Germinal center (tissue), 1 donor: Measurements from ENCODE around the gene CAMKK1.

Experiments
- DNase-seq: peaks from one replicate; pipeline ENCODE4 v3.0.0; 2012; ENCODE audit warnings: mixed read lengths, low spot score

Gene CAMKK1

GRCh38 chr17:3917391-3917931, 24.6 kb upstream of the CAMKK1 start:
- DNase-seq, result no peak

GRCh38 chr17:3916825-3917224, 24.0 kb upstream of the CAMKK1 start:
- no peak for DNase-seq

DNA sequence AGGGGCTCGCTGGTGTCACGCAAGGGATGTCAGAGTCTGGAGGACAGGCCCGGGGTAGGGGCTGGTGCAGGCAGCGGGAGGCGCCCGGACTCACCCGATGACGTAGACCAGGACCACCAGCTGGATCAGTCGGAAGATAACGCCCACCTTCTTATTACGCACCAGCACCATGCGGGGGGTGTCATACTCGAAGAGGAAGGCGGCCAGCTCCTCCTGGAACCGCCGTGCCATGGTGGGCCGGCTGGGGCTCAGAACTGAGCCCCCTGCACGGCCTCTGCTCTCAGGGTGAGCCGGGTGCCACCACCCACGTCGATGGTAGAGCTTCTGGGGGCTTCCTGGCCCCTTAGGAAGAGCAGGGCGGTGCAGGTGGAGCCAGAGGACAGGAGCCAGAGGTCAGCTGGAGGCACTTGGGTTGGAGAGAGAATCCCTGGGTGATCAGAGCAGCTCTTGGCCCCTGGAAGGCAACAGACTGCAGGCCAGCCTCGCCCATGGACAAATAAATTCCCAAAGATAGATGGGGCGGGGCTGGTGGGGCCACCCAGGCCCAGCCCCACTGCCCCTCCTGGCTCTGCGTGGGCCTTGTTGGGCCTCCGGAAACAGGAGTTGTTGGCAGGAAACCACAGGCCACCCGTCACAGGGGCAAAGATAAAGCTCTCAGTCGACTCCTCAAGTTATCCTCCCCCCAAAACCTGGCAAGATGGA, 23.3 kb upstream of the CAMKK1 start, which contains the start of gene P2RX1:
P2RX1 (minus strand) TSS at position 471 of the 702 bp plus-strand sequence; CDS start at position 231, 240 bp downstream.
- DNase-seq, result no peak

GRCh38 chr17:3915581-3915994, 22.7 kb upstream of the CAMKK1 start:
- no peak for DNase-seq

DNA sequence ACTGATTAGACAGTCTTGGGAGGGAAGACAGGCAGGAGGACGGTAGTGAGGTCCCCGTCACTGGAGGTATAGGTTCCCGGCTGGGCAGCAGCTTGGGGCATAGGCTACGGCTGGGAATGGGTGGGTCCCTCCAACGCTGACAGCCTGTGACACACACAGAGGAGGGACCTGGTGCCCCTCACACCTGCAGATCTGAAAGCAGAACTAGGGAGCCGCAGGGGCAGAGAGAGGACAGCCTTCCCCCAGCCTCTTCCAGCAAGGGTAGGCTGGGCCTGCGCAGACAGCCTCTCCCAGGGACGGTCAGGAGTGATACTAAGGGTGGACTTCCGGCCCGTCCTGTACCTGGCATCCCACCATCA, 21.4 kb upstream of the CAMKK1 start:
- peak; percentile 87 for DNase-seq

GRCh38 chr17:3913531-3914311, 20.9 kb upstream of the CAMKK1 start:
- DNase-seq, result peak; percentile 87

DNA sequence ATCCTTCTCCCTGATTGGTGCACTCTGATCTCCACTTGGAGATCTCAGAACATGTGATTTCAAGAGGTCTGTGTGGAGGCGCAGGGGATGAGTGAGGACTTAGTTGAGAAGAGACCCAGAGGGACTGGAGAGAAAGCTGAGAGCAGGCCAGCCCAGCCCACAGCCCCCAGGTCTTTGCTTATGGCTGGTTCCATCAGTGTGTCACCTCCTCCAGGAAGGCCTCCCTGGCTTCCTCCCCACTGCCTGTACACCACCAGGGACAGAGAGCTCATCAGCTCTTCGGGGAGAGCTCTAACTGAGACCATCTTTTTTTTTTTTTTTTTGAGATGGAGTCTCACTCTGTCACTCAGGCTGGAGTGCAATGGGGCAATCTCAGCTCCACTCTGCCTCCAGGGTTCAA, 20.0 kb upstream of the CAMKK1 start:
- DNase-seq, result no peak

DNA sequence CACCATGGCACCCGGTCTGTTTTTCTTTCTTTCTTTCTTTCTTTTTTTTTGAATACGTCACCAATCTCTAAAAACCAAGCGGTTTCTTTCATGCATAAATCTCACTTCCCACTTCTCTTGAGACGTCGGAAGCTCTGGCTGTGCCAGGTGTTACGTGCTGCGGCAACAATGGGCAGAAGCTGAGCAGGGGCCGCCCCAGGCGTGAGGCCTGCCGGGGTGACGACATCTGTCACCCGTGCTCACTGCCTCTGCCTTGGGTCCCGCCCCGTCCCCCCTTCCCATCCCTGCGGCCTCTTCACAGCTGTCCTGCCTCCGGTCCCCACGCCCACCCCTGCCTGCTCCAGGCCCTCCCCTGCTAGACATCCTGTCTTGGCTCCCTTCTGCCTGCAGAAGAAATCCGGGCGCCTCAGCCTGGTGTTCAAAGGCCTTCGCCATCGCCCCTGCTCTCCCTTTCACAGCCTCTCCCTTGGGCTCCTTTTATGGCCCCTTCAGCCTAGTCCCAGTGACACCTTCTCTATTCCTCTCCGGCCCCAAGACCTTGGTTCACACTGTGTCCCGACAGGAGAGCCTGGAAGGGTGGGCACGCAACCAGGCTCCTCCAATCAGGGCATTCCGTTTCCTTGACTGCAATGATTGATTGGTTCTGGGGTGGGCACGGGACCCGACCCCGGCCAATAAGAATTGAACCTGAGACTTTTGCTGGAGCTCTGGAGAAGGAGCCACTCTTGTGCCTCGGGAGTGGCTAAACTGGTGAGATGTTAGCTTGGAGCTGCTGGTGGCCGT, 18.6 kb upstream of the CAMKK1 start:
- DNase-seq, result peak; percentile 86

- no peak for DNase-seq
These were observed 17.8 kb upstream of the CAMKK1 start for GRCh38 chr17:3910420-3911270.

DNA sequence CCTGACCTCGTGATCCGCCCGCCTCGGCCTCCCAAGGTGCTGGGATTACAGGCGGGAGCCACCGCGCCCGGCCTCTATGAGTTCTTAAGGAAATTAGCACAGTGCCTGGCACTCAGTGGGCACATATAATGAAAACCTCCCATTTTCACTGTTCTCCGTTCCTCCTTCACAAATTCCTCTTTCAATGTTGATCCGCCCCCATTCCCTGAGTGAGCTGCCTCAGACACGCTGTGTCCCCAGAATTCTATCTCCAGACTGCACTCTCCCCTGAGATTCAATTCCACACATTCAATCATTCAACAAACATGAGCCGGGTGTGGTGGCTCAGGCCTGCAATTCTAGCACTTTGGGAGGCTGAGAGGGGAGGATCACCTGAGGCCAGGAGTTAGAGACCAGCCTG, 16.4 kb upstream of the CAMKK1 start:
- no peak for DNase-seq

GRCh38 chr17:3907483-3908216, 14.8 kb upstream of the CAMKK1 start:
- no peak for DNase-seq

GRCh38 chr17:3906881-3907280, 14.0 kb upstream of the CAMKK1 start:
- no peak for DNase-seq

DNA sequence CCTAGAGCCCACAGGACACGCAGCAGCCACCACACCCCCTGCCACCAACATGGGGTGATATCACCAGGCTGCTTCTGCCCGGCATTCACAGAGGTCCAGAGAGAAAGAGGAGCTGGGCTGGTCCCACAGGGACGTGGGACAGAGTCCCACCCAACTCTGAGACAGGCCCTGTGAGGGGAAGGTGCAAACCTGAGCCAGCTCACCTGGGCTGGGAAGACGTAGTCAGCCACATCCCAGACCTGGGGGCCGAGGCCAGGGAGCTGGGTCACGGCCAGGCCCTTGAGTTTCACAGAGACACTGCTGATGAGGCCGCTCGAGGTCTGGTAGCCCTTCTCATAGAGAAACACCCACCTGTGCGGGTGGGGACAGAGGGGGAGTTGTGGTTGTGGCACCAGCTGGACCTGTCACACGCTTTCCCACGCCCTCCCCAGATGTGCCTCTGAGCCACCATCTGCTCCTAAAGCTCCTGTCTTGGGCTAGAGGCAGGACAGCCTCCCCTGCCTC, 12.2 kb upstream of the CAMKK1 start:
- no peak for DNase-seq

DNA sequence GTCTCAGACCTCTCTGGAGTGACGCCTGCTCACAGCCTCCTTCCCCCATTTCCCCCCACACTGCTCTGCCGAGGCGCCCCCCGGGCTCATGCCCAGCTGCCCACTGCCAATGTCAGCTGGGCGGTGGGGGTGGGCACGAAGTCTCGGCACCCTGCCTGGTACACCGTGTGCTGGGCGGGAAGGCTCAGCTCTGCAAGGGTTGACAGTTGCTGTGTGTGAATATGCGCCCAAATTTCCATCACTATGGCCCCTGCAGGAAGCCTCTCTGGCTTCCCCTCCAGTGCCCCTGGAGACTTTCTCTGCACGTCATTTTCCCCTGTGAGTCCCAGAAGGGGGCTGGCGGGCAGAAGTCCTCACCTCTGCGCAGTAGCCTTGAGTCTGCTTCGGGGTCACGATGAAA, 11.6 kb upstream of the CAMKK1 start:
- no peak for DNase-seq

DNA sequence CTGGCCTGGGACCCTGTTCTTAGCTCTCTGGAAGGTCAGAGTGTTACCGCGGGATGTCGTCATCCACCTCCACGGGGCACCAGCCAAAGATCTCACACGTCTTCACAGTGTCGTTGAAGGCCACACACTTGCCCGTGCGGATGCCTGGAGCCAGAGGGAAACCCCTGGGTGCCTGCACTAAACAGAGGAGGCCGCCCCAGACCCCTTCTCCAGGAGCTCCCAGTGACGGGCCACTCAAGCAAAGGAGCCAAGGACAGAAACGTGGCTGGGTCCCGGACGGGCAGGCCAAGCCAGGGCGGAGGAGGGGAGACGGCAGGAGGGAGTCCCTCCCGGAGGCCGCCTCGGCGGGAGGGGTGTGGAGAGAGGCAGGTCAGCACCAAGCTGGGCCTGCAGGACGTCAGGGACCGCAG, 11.0 kb upstream of the CAMKK1 start:
- DNase-seq, result no peak

- no peak for DNase-seq
These were observed 10.4 kb upstream of the CAMKK1 start for GRCh38 chr17:3903051-3903825.

DNA sequence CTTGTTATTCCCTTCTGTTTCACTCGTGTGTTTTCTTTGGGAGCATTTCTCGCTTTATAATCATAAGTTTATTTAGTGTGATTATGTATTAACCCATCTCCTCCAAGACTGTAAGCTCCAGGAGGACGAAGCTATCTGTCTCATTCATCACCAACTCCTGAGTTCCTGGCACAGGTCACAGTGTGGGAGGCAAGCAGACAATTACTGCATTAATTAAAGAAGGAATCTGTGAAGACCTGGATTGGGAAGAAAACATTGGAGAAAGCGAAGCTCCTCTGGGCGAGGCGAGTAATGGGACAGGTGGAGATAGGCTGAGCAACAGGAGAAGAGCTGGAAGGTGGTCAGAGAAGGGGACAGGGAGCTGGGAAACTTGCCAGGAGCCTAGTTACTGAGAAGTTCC, 7.8 kb upstream of the CAMKK1 start:
- DNase-seq, result no peak

DNA sequence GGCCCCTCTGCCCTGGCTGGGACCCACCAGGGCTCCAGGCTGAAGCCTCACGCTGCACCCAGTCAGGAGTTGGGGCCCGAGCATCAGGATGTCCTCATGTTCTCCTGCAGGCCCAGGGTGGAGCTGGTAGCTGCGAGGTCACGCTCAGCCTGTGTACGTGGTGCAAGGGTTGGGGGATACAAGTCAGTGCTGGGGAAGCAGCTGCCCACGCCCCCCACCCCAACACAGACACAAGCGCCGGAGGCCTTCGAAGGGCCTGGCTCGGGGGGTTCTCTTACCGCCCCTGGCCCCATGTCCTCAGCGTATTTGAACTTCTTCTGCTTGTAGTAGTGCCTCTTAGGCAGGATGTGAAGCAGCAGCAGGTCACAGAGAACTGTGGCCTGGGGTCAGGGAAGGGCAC, 4.9 kb upstream of the CAMKK1 start:
- no peak for DNase-seq

DNA sequence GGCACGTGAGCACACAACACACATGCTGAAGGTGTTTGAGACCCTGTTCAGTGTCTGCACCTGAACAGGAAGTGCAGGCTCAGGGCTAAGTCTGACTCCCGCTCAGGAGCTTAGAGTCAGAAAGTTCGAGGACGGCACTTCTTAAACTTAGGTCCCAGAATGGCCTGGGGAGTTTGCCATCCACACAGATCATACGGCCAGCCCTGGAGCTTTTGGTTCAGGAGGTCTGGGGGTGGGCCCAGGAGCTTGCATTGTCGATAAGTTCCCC, 4.0 kb upstream of the CAMKK1 start:
- DNase-seq, result no peak
